HepG2 (cell line): ENCODE measurements around the gene WDR59. TPM values are rescaled to one million over a fixed set of nuclear protein-coding genes. Genes with fewer than 3 reads are reported as not detected.

Source experiments
- ARNTL ChIP-seq: sonication (generic); formaldehyde crosslinking; IDR thresholded peaks from 2 replicates; pipeline ENCODE4 v1.4.0; 2020; ENCODE audit warnings: mild to moderate bottlenecking, missing genetic modification reagents
- ASH2L ChIP-seq: fragments of 300-600, 200-600 bp; sonication (generic); IDR thresholded peaks from 2 replicates; pipeline ENCODE4 v1.7.0; 2017; ENCODE audit warnings: low read depth, mild to moderate bottlenecking, moderate library complexity, mixed read lengths, low read length; ENCODE audit not compliant: insufficient read length
- CBX5 ChIP-seq: sonication (generic); formaldehyde crosslinking; IDR thresholded peaks from 2 replicates; pipeline ENCODE4 v1.4.0; 2020; ENCODE audit warnings: missing genetic modification reagents, borderline replicate concordance
- E2F2 ChIP-seq: sonication (generic); formaldehyde crosslinking; IDR thresholded peaks from 2 replicates; pipeline ENCODE4 v1.4.0; 2020; ENCODE audit warnings: missing genetic modification reagents, borderline replicate concordance
- ELF3 ChIP-seq: IDR thresholded peaks from 2 replicates; pipeline ENCODE4 v1.6.1; 2016; ENCODE audit warnings: missing genetic modification reagents, missing compliant biosample characterization
- GABPB1 ChIP-seq: IDR thresholded peaks from 2 replicates; pipeline ENCODE4 v1.6.1; 2016; ENCODE audit warnings: mild to moderate bottlenecking, missing genetic modification reagents, moderate library complexity, missing compliant biosample characterization
- GATAD1 ChIP-seq: IDR thresholded peaks from 2 replicates; pipeline ENCODE4 v1.6.1; 2016; ENCODE audit warnings: missing genetic modification reagents, missing compliant biosample characterization
- GATAD2A ChIP-seq: IDR thresholded peaks from 2 replicates; pipeline ENCODE4 v1.6.1; 2016
- GTF2F1 ChIP-seq: fragments of 150-350 bp; IDR thresholded peaks from 2 replicates; pipeline ENCODE4 v1.6.1; 2014; ENCODE audit warnings: low read length
- KAT8 ChIP-seq: IDR thresholded peaks from 2 replicates; pipeline ENCODE4 v1.6.1; 2016; ENCODE audit warnings: missing genetic modification reagents, missing compliant biosample characterization
- KLF13 ChIP-seq: sonication (generic); formaldehyde crosslinking; IDR thresholded peaks from 2 replicates; pipeline ENCODE4 v1.4.0; 2020; ENCODE audit warnings: mild to moderate bottlenecking, missing genetic modification reagents
- MIXL1 ChIP-seq: IDR thresholded peaks from 2 replicates; pipeline ENCODE4 v1.6.1; 2016
- NR2F6 ChIP-seq, 2 experiments: IDR thresholded peaks; 2 replicates each; pipeline ENCODE4 v1.6.1; 2016; ENCODE audit warnings: antibody characterized with exemption in 1 of 2, mild to moderate bottlenecking in 1 of 2
- PATZ1 ChIP-seq: sonication (generic); formaldehyde crosslinking; IDR thresholded peaks from 2 replicates; pipeline ENCODE4 v1.4.0; 2020; ENCODE audit warnings: missing genetic modification reagents
- SAP130 ChIP-seq: IDR thresholded peaks from 2 replicates; pipeline ENCODE4 v1.6.1; 2016; ENCODE audit warnings: low read depth
- SNAPC5 ChIP-seq: sonication (generic); formaldehyde crosslinking; IDR thresholded peaks from 2 replicates; pipeline ENCODE4 v1.8.1; 2023; ENCODE audit warnings: mild to moderate bottlenecking, missing genetic modification reagents, borderline replicate concordance
- TEAD2 ChIP-seq: sonication (generic); formaldehyde crosslinking; IDR thresholded peaks from 2 replicates; pipeline ENCODE4 v1.9.0; 2021; ENCODE audit warnings: missing genetic modification reagents
- TFDP2 ChIP-seq: sonication (generic); formaldehyde crosslinking; IDR thresholded peaks from 2 replicates; pipeline ENCODE4 v1.4.0; 2020; ENCODE audit warnings: missing genetic modification reagents
- THRA ChIP-seq: sonication (generic); formaldehyde crosslinking; IDR thresholded peaks from 2 replicates; pipeline ENCODE4 v1.4.0; 2020; ENCODE audit warnings: missing genetic modification reagents, borderline replicate concordance
- ZBTB3 ChIP-seq: sonication (generic); formaldehyde crosslinking; IDR thresholded peaks from 2 replicates; pipeline ENCODE4 v1.4.0; 2020; ENCODE audit warnings: low read depth, mild to moderate bottlenecking, moderate library complexity, missing genetic modification reagents, borderline replicate concordance
- ZNF234 ChIP-seq: sonication (generic); formaldehyde crosslinking; conservative IDR thresholded peaks from 2 replicates; pipeline ENCODE4 v1.5.1; 2020; ENCODE audit warnings: mild to moderate bottlenecking, missing genetic modification reagents
- ZNF30 ChIP-seq: sonication (generic); formaldehyde crosslinking; IDR thresholded peaks from 2 replicates; pipeline ENCODE4 v1.5.0; 2020; ENCODE audit warnings: mild to moderate bottlenecking, missing genetic modification reagents
- ZNF749 ChIP-seq: sonication (generic); formaldehyde crosslinking; IDR thresholded peaks from 2 replicates; pipeline ENCODE4 v1.8.0; 2022; ENCODE audit warnings: mild to moderate bottlenecking, missing genetic modification reagents, moderate library complexity, borderline replicate concordance
- ZNF761 ChIP-seq: sonication (generic); formaldehyde crosslinking; conservative IDR thresholded peaks from 2 replicates; pipeline ENCODE4 v1.4.0; 2020; ENCODE audit warnings: mild to moderate bottlenecking, missing genetic modification reagents
- ZNF781 ChIP-seq: sonication (generic); formaldehyde crosslinking; IDR thresholded peaks from 2 replicates; pipeline ENCODE4 v1.5.1; 2020; ENCODE audit warnings: borderline replicate concordance, mild to moderate bottlenecking, missing genetic modification reagents; ENCODE audit errors: not compliant biosample characterization
- polyA plus RNA-seq, 8 experiments: library from polyadenylated mRNA; depleted of rRNA in 3 of 8; stranded (reverse) in 7 of 8; unstranded in 1 of 8; fragments of >200 nt; fragmentation: Illumina TruSeq in 4 of 8; extraction: Trizol in 4 of 8; gene quantifications; 2 replicates each; pipeline versions ENCODE4 v1.2.1 to v1.2.3, GENCODE V29; 2011 to 2016; ENCODE audit warnings: low read depth in 4 of 8, missing spikeins in 1 of 8, mixed read lengths in 1 of 8; ENCODE audit not compliant: insufficient read depth in 1 of 8
- total RNA-seq, 5 experiments: library from RNA; depleted of rRNA; stranded (reverse); fragments of >200 nt; fragmentation: Illumina TruSeq; extraction: Trizol; gene quantifications; 2 replicates each; pipeline ENCODE4 v1.2.3, GENCODE V29; 2016; ENCODE audit warnings: low read depth in 1 of 5

WDR59 gene
- total and polyA plus RNA-seq, 2 of the 13 experiments (the other 11 are each of a cell fraction or from before 2014, with no cell fraction given): 65.2 to 306 TPM

- 0 out of 2 replicates have a peak, but pooled peaks have one; percentile 16 for TF ChIP-seq SNAPC5 (CRISPR knock-in tag)
- peak; percentile 54 for TF ChIP-seq SAP130 (CRISPR knock-in tag)
- TF ChIP-seq ZBTB3 (CRISPR knock-in tag): no peak
- peak; percentile 17 for TF ChIP-seq GATAD1 (CRISPR knock-in tag)
- TF ChIP-seq TFDP2 (CRISPR knock-in tag): peak; percentile 13; the same call in 1 of the 2 replicates
- TF ChIP-seq ARNTL (CRISPR knock-in tag): peak; percentile 15; the same call in 1 of the 2 replicates
- 0 out of 2 replicates have a peak, but pooled peaks have one; percentile 6 for TF ChIP-seq MIXL1 (CRISPR knock-in tag)
- 0 out of 2 replicates have a peak, but pooled peaks have one; percentile 21 for TF ChIP-seq CBX5
- TF ChIP-seq KAT8 (CRISPR knock-in tag): peak; percentile 22; the same call in 1 of the 2 replicates
- no peak for TF ChIP-seq E2F2 (CRISPR knock-in tag)
- TF ChIP-seq ASH2L: peak; percentile 70
- TF ChIP-seq ZNF749 (CRISPR knock-in tag): peak; percentile 40; the same call in 1 of the 2 replicates
- peak; percentile 44; the same call in 1 of the 2 replicates for TF ChIP-seq NR2F6 (IDR thresholded peaks at IDR 0.05)
- peak; percentile 39 for TF ChIP-seq NR2F6 (CRISPR knock-in tag; IDR thresholded peaks at IDR 0.05)
- no peak for TF ChIP-seq ZNF30 (CRISPR knock-in tag)
- no peak for TF ChIP-seq KLF13 (CRISPR knock-in tag)
- TF ChIP-seq TEAD2 (CRISPR knock-in tag): no peak
- peak; percentile 40; the same call in 1 of the 2 replicates for TF ChIP-seq GATAD2A (CRISPR knock-in tag)
- TF ChIP-seq PATZ1: peak; percentile 59
- peak; percentile 8; the same call in 1 of the 2 replicates for TF ChIP-seq THRA (CRISPR knock-in tag)
- no peak for TF ChIP-seq GTF2F1
- TF ChIP-seq ZNF781: peak; percentile 51
- no peak for TF ChIP-seq ZNF234 (CRISPR knock-in tag)
- TF ChIP-seq ZNF761 (CRISPR knock-in tag): no peak
- TF ChIP-seq ELF3 (CRISPR knock-in tag): peak; percentile 9; the same call in 1 of the 2 replicates
- TF ChIP-seq GABPB1 (CRISPR knock-in tag): peak; percentile 63; the same call in 1 of the 2 replicates
Measured at GRCh38 chr16:74998481-74999218, 13.7 kb upstream of the WDR59 start, which contains the start of gene ZNRF1 (continued).
